D721Med (cell line): Measurements from ENCODE around the gene UROD.

Source experiments
- DNase-seq: peaks from one replicate; pipeline ENCODE4 v3.0.0; 2011; ENCODE audit warnings: low spot score; ENCODE audit not compliant: insufficient read length
- FAIRE-seq: peaks from 2 replicates; lab custom pipeline; 2011; peaks lifted over from hg19 to GRCh38; lab: Jason Lieb, UNC
- TF ChIP-seq, protein P1 (sequence below): IDR thresholded peaks from 2 replicates; pipeline ENCODE4 v1.5.1; 2012; ENCODE audit warnings: mild to moderate bottlenecking, control low read depth; ENCODE audit not compliant: insufficient read depth; ENCODE audit errors: missing control alignments

Gene UROD

DNA sequence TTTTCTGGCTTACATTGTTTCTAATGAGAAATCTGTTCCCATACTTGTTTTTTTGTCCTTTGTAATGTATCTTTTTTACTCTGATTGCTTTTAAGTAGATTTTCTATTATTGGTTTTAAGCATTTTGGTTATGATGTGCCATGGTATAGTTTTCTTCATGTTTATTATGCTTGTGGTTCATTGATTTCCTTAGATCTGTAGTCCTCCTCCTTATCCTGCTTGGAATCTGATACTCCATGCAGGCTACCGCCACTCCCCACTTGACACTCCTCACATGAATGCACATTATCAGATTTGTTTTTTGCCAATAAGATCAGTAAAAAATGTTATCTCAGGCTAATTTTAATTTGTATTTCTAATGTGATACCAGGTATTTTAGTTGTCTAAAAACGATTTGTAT lies 20.8 kb downstream of the UROD start:
- TF ChIP-seq, protein P1, sequence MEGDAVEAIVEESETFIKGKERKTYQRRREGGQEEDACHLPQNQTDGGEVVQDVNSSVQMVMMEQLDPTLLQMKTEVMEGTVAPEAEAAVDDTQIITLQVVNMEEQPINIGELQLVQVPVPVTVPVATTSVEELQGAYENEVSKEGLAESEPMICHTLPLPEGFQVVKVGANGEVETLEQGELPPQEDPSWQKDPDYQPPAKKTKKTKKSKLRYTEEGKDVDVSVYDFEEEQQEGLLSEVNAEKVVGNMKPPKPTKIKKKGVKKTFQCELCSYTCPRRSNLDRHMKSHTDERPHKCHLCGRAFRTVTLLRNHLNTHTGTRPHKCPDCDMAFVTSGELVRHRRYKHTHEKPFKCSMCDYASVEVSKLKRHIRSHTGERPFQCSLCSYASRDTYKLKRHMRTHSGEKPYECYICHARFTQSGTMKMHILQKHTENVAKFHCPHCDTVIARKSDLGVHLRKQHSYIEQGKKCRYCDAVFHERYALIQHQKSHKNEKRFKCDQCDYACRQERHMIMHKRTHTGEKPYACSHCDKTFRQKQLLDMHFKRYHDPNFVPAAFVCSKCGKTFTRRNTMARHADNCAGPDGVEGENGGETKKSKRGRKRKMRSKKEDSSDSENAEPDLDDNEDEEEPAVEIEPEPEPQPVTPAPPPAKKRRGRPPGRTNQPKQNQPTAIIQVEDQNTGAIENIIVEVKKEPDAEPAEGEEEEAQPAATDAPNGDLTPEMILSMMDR, result no peak
- no peak for FAIRE-seq
- DNase-seq, result no peak

GRCh38 chr1:45033356-45033755 lies 21.3 kb downstream of the UROD start:
- FAIRE-seq (no peak), DNase-seq (no peak)
- TF ChIP-seq, protein P1, result no peak

- FAIRE-seq (no peak), DNase-seq (no peak)
- TF ChIP-seq, protein P1, result no peak
Observed at GRCh38 chr1:45035631-45036301, 23.7 kb downstream of the UROD start.

DNA sequence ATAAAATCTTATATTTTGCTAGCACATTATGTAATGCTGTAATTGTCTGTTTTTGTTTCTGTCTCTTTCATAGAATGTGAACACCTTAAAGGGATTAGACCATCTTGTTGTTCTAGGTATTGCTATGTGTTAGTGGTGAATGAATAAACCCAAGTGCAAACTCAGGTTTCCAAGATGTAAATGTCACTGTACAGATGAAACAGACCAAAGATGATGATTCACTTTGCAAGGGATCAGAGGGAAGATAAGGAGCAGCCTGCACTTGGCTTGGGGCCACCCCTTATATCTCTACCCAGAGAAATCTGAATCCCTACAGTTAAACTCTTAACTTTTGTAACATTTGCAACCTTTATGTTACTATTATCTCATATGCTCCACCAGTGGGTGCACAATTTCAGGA lies 25.4 kb downstream of the UROD start:
- no peak for DNase-seq
- TF ChIP-seq, protein P1, result no peak
- no peak for FAIRE-seq

DNA sequence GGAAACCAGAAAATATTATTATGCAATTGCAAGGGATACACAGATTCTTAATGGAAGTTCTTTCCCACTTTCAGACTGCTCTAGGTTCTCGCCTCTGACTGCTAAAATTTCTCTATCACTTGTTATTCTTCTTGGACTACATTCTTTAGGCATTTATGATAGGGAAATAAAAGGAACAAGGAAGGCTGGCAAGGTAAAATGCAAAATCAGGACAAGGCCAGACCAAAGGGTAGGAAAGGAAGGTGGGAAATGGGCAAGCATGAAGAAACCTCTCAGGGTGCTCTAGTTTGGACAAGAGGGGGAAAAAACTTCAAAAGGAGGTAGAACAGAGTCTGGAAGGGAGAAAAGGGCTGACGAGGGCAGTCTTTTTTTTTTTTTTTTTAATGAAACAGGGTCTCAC lies 26.2 kb downstream of the UROD start:
- FAIRE-seq (no peak), DNase-seq (no peak)
- TF ChIP-seq, protein P1, result no peak

DNA sequence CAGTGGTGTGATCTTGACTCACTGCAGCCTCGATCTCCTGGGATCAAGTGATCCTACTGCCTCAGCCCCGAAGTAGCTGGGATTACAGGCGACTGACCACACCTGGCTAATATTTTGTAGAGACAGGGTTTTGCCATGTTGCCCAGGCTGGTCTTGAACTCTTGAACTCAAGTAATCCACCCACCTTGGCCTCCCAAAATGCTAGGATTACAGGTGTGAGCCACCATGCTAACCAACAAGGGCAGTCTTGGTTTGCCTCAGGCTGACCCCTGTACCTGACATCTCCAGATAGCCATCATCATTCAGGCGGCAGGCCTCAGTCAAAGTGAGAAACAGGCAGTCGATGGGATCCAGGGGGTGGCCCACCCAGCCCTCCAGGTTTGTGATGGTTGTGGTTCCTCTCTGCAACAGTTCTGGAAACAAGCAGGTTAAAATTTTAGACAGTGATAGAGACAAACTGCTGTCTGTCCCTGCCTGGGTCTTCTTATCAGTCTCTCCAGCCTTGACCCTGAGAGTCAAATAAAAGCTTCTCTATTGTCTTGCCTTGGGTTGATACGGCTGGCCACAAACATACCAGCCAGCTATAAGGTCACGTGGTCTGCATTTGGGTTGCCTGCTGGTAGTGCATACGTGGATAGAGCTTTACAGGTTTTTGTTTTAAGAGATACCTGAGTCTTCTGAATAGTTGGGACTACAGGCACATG lies 26.8 kb downstream of the UROD start:
- DNase-seq, result no peak
- FAIRE-seq, result no peak
- TF ChIP-seq, protein P1, result no peak

DNA sequence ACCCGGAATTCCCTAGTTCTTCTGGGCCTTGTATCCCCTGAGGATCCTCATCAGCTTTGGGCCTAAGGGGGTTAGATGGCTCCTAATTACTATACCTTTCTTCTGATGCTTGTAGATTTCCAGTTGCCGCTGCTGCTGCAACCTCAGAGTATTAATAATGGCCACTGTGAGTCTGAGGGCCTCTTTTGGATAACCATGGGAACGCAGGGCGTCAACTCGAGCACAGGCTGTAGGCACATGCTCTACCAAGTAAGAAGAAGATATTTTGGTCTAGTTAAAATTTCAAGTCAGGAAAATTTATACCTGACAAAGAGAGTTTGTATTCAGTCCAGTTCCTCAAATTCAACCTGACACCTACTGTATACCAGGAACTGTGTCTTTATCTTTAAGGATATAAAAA lies 28.2 kb downstream of the UROD start:
- DNase-seq (no peak), FAIRE-seq (no peak)
- TF ChIP-seq, protein P1, result no peak
